Activated CD8-positive, alpha-beta T cell treated with anti-CD3 and anti-CD28 coated beads for 36 hours (primary cell): Measurements from ENCODE around the gene NDUFA12. TPM values are rescaled to one million over a fixed set of nuclear protein-coding genes. Genes with fewer than 3 reads are reported as not detected.

Experiments
- ATAC-seq: fragments of 200-7000 bp; cut with Tn5 transposase; one replicate; pipeline ENCODE4 v1.10.0; 2021; ENCODE audit warnings: mild to moderate bottlenecking, moderate library complexity
- CTCF ChIA-PET: fragments of 350-600 bp; sonication (Branson Sonifier 250); formaldehyde crosslinking; loops from one replicate; lab custom pipeline; 2021; ENCODE audit warnings: antibody characterized with exemption; lab: Charles Lee
- POLR2A ChIA-PET: fragments of 350-600 bp; sonication (Branson Sonifier 250); formaldehyde crosslinking; loops from one replicate; lab custom pipeline; 2021; ENCODE audit warnings: antibody characterized with exemption; lab: Charles Lee
- DNase-seq: peaks from one replicate; pipeline ENCODE4 v3.0.0-alpha.2; 2020
- H3K27ac Mint-ChIP-seq: one replicate; pipeline ENCODE4 v1.8.0; 2021; ENCODE audit warnings: mild to moderate bottlenecking, mixed read lengths
- H3K27me3 Mint-ChIP-seq: one replicate; pipeline ENCODE4 v1.8.0; 2021; ENCODE audit warnings: mixed read lengths
- H3K36me3 Mint-ChIP-seq: one replicate; pipeline ENCODE4 v1.8.0; 2021; ENCODE audit warnings: low read depth, mixed read lengths
- H3K4me1 Mint-ChIP-seq: one replicate; pipeline ENCODE4 v1.8.0; 2021; ENCODE audit warnings: low read depth, mixed read lengths
- H3K4me3 Mint-ChIP-seq: one replicate; pipeline ENCODE4 v1.8.0; 2021; ENCODE audit warnings: mild to moderate bottlenecking, moderate library complexity, mixed read lengths
- H3K9me3 Mint-ChIP-seq: one replicate; pipeline ENCODE4 v1.8.0; 2021; ENCODE audit warnings: mixed read lengths
- intact Hi-C: fragments of 100-400 bp; cut with micrococcal nuclease; formaldehyde crosslinking; loops from one replicate; pipeline ENCODE4 v1.10.0; 2022
- total RNA-seq, 2 experiments: library from RNA; stranded (reverse); gene quantifications; one replicate each; pipeline ENCODE4 v1.2.3, GENCODE V29; 2021
- TF ChIP-seq, protein P1 (sequence below): fragments of 200-600 bp; IDR thresholded peaks from one replicate; pipeline ENCODE4 v1.8.0; 2022; ENCODE audit warnings: antibody characterized with exemption, mild to moderate bottlenecking

NDUFA12 gene
- total RNA-seq, 2 experiments from 2014 or later = 123 to 128 TPM

DNA sequence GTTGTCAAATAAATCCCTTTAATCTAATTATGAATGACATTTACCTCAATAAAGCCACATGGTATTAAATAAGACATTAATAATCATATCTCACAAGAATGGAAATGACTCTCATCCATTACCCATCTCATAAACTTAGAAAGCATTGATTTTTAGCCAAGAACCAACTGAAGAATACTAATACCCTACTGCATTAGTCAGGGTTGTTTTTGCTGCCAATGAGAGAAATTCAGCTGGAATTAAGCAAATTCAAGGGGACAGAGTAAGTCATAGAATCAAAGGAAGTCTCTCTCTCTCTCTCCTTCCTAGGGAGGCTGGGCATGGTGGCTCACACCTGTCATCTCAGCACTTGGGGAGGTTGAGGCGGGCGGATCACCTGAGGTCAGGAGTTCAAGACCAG is 41.6 kb downstream of the NDUFA12 start:
- no peak for ATAC-seq
- TF ChIP-seq, protein P1, sequence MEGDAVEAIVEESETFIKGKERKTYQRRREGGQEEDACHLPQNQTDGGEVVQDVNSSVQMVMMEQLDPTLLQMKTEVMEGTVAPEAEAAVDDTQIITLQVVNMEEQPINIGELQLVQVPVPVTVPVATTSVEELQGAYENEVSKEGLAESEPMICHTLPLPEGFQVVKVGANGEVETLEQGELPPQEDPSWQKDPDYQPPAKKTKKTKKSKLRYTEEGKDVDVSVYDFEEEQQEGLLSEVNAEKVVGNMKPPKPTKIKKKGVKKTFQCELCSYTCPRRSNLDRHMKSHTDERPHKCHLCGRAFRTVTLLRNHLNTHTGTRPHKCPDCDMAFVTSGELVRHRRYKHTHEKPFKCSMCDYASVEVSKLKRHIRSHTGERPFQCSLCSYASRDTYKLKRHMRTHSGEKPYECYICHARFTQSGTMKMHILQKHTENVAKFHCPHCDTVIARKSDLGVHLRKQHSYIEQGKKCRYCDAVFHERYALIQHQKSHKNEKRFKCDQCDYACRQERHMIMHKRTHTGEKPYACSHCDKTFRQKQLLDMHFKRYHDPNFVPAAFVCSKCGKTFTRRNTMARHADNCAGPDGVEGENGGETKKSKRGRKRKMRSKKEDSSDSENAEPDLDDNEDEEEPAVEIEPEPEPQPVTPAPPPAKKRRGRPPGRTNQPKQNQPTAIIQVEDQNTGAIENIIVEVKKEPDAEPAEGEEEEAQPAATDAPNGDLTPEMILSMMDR = no peak
- H3K27ac Mint-ChIP-seq = no peak overlapping the region
- CTCF ChIA-PET = interaction anchor here (1.5 kb wide), 1 partner anchor 10 kb away, joined by 4 read pairs; no protein-coding TSS in a partner anchor
- no peaks in the 10 kb centered on the region for H3K4me1 Mint-ChIP-seq
- no peaks in the 10 kb centered on the region for H3K36me3 Mint-ChIP-seq
- POLR2A ChIA-PET = interaction anchor here (1.9 kb wide), 1 partner anchor 42 kb away, joined by 5 read pairs; the partner anchor contains the start of gene NDUFA12
- H3K4me3 Mint-ChIP-seq = no peak overlapping the region
- intact Hi-C loops = no loop called here
- no peak for DNase-seq
- H3K27me3 Mint-ChIP-seq = peaks cover 4% of the 10 kb centered on the region
- no peaks in the 10 kb centered on the region for H3K9me3 Mint-ChIP-seq

DNA sequence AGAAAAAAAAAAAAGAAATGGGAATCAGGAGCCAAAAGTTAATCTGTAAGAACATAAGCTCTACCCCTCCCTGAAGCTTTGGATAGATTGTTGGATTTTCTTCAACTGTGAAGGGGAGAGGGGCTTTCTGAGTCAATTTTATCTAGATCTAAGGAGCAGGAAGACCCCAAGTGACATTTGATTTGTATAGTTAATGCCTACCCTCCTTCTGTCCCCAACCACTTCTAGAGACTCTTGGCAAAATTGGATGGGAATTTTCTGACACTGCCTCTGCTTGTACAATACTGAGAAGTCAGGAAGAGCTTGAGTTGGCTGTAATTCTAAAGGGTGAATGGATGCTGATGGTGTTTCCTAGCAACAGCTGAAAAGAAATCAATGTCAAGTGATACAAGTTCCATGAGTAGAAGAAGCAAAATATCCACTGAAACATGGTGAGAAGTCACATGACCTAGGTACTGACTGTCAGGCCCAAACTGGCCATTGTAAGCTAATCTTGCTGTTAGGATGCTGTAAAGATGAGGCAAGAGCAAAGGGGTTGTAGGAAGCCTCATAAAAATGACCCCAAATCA is 42.2 kb downstream of the NDUFA12 start:
- Mint-ChIP-seq H3K27me3 (peaks cover 8% of the 10 kb centered on the region), H3K4me3 (no peak overlapping the region), H3K4me1 (no peaks in the 10 kb centered on the region), H3K36me3 (no peaks in the 10 kb centered on the region), H3K9me3 (no peaks in the 10 kb centered on the region), H3K27ac (no peak overlapping the region)
- intact Hi-C loops = no loop called here
- CTCF ChIA-PET = interaction anchor here (1.5 kb wide), 1 partner anchor 11 kb away, joined by 4 read pairs; no protein-coding TSS in a partner anchor
- no peak for ATAC-seq
- TF ChIP-seq, protein P1 = no peak
- no peak for DNase-seq
- POLR2A ChIA-PET = interaction anchor here (1.9 kb wide), 1 partner anchor 42 kb away, joined by 5 read pairs; the partner anchor contains the start of gene NDUFA12

DNA sequence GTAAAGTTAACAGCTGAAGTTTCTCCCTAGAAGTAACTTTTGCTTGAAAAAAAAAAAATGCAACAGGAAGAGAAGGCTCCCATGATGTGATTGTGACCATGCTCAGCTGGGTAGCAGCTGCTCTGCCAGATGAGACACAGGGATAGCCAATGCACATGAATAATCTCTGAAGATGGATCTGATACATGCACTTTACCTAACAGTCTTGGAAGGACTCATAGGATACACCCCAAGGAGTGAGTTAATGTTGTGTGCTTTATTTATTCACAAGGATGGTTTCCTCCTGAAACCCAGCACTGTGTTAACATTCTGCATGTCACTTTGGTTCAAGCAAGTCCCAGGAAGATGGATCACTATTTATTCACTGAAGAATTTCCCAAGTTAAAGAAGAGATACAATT is 46.5 kb downstream of the NDUFA12 start:
- no peaks in the 10 kb centered on the region for H3K9me3 Mint-ChIP-seq
- TF ChIP-seq, protein P1 = no peak
- ChIA-PET POLR2A (interaction anchor here (0.6 kb wide), 1 partner anchor 309 kb away, joined by 3 read pairs; no protein-coding TSS in a partner anchor), CTCF (interaction anchor here (0.7 kb wide), 1 partner anchor 275 kb away, joined by 3 read pairs; no protein-coding TSS in a partner anchor)
- H3K36me3 Mint-ChIP-seq = no peaks in the 10 kb centered on the region
- ATAC-seq (no peak), DNase-seq (no peak)
- H3K4me3 Mint-ChIP-seq = no peak overlapping the region
- no peak overlapping the region for H3K27ac Mint-ChIP-seq
- peaks cover 28% of the 10 kb centered on the region for H3K27me3 Mint-ChIP-seq
- intact Hi-C loops = no loop called here
- peaks cover 11% of the 10 kb centered on the region for H3K4me1 Mint-ChIP-seq

DNA sequence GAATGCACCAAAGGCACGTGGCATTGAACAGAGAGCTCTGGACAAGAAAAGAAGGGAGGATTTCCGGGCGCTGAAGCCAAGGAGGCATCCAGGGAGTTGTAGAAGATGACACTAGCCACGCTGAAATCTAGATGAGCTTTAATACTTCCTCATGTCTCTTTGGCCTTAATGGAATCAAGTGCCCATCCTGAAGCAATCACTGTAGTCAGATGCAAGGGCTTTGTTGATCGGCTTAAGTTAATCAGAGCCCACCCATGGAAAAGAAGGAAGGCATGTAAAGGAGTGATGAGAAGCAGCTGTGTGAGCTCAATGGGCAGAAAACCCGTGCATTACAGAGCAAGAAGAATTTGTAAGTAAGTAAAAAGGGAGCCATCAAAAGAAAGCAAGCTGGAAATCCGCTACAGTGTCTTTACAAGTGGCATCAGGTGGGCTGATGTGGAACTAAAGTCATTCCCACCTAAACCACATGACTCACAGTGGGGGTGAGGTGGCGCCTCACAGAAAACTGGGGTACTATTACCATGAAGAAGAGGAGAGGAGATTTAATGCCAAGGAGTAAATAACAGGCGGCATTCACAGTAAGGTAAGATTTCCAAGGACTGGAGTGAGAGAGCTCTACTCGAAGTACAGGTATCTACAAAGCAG is 48.4 kb downstream of the NDUFA12 start:
- ATAC-seq = no peak
- H3K27ac Mint-ChIP-seq = no peak overlapping the region
- H3K4me3 Mint-ChIP-seq = no peak overlapping the region
- no peaks in the 10 kb centered on the region for H3K9me3 Mint-ChIP-seq
- DNase-seq = peak; percentile 16
- H3K27me3 Mint-ChIP-seq = peaks cover 31% of the 10 kb centered on the region
- intact Hi-C loops = no loop called here
- ChIA-PET CTCF (no interaction called here), POLR2A (no interaction called here)
- no peaks in the 10 kb centered on the region for H3K36me3 Mint-ChIP-seq
- TF ChIP-seq, protein P1 = no peak
- H3K4me1 Mint-ChIP-seq = peaks cover 11% of the 10 kb centered on the region

DNA sequence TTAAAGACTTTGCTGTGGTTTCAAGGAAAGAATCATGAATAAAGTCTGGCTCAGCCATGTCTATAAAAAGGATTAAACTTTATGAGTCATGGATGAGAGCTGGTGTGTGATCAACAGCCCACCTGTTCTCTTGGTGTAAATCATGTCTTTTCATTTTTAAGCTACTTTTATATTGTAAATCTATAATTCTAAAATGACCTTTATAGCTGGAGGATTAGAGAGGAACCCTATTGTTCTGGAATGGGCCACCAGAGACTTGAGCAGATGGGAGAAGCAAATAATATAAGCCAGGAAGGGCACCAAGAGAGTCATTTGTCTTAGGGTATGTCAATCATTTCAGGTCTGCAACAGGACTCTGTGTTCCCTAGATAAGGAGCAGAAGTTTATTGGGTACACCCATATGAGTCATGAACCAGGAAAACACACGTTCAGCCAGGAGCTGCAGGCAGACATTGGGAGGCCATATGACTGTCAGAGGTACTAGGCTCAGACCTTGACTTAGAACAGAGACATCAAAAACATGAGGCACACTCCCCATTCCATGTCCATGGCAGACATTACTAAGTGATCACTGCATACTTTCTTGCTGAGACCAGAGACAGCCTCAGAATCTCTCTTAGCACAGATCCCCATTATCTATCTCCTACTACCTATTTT is 49.3 kb downstream of the NDUFA12 start:
- ChIA-PET CTCF (no interaction called here), POLR2A (no interaction called here)
- Mint-ChIP-seq H3K27me3 (peaks cover 31% of the 10 kb centered on the region), H3K4me1 (peaks cover 11% of the 10 kb centered on the region), H3K4me3 (no peak overlapping the region), H3K9me3 (no peaks in the 10 kb centered on the region), H3K27ac (no peak overlapping the region), H3K36me3 (no peaks in the 10 kb centered on the region)
- DNase-seq (no peak), ATAC-seq (no peak)
- intact Hi-C loops = no loop called here
- TF ChIP-seq, protein P1 = no peak
